ENCODE data around the gene SRPRB.

Gene SRPRB, protein sequence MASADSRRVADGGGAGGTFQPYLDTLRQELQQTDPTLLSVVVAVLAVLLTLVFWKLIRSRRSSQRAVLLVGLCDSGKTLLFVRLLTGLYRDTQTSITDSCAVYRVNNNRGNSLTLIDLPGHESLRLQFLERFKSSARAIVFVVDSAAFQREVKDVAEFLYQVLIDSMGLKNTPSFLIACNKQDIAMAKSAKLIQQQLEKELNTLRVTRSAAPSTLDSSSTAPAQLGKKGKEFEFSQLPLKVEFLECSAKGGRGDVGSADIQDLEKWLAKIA

DNA sequence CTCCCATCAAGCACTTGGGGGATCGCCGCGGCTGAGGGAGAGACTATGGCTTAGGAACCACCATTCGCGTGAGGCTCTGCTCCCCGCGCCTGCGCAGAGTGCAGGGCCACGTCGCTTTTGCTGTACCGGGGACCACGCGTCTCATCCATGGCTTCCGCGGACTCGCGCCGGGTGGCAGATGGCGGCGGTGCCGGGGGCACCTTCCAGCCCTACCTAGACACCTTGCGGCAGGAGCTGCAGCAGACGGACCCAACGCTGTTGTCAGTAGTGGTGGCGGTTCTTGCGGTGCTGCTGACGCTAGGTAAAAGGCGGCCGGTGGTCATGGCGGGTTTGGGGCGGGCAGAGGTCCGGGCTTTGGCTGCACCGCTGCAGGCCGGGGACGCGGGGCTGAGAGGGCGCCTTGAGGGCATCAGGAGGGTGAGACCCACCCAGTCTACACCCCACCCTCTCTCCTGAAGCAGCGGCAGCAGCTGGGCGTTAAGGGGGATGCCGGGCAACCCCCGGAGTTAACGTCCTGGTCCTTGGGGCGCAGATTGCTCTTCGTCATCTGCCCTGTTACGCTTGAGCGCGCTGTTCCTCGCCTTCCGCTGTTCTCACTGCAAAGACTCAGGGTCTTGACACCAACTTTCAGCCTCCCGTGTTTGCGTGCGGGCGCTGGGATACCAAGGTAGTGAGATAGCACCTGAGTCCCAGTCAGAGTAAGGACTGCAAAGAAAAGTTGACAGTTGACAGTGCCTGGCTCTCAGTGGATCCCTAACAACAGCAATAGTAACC, at the start of gene SRPRB:
TSS of gene SRPRB (plus strand) at position 114 of the 774 bp plus-strand sequence. CDS start at position 148, 34 bp downstream.
- peak; percentile 91 to 94 for DNase-seq (ENCODE audit: low read depth in 2 of 2)

DNA sequence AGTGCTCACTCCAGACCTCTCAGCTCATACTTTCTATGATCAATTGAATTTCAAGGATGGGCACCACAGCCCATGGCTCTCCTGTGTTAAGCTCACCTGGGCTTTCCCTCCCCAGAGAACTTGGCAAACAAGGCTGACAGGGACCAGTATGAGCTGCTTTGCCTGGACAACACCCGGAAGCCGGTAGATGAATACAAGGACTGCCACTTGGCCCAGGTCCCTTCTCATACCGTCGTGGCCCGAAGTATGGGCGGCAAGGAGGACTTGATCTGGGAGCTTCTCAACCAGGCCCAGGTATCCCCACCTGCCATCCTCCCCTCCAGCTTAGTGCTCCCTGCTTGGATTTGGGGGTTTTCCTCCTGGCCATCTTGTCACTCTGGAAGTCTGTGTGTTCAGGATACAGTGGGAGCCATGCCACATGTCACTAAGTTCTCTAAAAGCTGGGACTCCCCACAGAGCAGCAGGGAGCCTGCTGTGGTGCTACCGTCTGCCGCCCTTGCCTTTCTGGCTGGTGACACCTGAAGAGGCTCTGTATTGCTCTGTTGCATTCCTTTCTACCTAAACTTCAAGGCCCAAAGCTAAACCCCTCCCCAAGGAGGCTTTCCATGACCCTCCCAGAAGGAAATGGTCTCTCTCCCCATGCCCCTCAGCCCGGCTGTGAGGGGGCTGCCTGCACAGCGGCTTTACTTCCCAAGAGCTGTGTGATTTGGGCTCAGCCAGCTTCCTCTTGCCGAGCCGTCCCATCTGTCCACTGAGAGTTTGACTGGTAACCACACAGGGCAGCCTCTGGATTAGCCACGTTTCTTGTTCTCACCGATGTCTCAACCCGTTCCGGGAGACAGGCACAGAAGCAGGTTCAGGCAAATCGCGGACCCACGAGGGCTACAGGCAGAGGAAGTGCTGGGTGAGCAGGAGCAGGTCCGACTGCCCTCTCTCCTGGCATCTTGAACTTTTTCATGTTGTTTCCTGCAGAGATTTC, 48.6 kb upstream of the SRPRB start:
- no peak for DNase-seq (ENCODE audit: low read depth in 2 of 2)

DNA sequence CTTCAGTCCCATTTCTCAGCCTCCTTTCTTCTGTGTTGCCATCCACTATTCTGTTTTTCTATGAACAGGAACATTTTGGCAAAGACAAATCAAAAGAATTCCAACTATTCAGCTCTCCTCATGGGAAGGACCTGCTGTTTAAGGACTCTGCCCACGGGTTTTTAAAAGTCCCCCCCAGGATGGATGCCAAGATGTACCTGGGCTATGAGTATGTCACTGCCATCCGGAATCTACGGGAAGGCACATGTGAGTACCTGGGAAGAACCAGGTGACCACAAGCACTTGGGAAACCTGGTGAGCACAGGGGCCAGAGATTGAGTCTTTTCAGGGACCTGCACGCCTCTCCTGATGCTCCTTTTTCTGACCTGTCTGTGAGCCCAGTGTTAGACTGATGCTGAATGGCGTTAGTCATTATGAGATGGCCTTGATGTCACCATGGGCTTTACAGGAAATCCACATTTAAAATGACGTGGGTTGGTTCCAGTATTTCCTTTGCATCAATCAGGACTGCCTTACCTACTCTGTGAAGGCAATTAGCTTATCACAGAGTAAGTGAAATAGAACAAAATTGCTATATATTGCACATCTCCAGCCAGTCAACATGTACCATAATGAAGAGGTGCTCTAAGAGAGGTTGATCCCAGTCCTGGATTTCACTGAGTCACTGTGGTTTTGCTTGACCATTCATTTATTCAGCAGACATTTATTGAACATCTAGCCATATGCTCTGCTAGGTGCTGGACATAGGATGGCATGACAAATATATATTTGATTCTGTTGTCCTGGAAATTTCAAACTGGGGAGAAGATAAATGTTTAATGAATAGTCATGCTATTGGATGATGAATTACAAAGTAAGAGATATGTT, 47.7 kb upstream of the SRPRB start:
- no peak for DNase-seq (ENCODE audit: low read depth in 2 of 2)

DNA sequence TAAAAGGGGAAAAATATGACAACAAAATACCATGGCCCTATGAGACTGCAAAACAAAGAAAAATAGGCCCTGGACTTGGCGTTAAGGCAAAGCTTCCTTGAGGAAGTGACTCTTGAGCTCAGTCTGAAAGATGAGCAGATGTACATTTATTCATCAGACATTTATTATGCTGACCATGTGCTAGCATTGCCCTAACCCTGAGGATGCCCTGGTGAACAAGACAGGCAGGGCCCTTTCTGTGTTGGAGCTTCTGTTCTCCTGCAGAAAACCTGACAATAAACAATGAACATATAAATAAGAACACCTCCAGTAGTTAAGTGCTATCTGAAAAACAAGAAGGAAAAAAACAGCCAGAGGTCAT, 47.1 kb upstream of the SRPRB start:
- DNase-seq (ENCODE audit: low read depth in 2 of 2), result no peak

DNA sequence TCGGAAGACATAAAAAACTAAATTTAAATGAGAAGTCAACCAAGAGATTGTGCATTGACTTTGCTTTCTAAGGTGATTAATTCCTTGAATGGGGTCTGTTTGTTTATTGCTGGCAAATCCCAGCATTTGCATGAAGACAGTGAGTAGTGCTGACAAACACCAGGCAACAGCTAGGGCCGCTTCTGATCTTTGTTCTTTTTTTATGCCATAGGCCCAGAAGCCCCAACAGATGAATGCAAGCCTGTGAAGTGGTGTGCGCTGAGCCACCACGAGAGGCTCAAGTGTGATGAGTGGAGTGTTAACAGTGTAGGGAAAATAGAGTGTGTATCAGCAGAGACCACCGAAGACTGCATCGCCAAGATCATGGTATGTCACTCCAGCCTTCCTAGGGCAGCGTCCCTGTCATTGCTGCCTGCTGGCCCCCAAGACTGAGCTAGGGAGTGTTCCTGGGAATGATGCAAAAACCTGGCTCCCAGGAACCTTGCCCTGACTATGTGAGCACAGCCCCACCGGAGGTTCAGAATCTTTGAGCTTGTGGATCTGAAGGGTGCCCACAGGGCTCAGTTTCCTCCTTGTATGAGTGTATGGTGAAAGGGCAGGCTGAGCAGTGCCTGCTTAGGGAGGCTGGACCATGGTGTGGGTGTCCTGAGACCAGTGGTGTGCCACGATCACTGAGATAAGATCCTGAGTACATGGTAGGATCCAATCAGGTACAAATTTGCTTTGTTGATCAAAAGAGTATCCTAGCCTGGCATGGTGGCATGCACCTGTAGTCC, 46.5 kb upstream of the SRPRB start:
- no peak for DNase-seq (ENCODE audit: low read depth in 2 of 2)

DNA sequence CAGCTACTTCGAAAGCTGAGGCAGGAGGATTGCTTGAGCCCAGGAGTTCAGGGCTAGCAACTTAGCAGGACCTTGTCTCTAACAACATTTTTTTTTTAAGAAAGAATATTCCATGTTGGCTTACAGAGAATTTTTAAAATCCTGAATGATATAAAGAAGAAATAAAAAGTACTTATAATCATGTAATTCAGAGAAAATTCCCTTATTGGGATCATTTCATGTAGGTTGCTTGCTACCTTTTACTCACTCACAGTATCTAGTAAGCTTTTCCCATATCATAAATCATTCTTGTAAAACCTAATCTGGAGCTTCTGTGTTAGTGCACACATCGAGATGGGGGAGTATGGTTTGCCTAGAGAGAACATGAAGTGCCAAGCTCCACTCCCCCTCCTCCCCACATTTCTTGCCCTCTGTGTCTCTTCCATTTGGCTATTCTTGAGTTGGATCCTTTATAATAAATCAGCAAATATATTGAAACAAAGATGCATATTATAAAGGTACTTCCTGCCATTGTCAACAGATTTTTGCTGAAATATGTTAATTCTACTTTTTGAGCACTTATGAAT, 45.8 kb upstream of the SRPRB start:
- DNase-seq (ENCODE audit: low read depth in 2 of 2), result no peak

DNA sequence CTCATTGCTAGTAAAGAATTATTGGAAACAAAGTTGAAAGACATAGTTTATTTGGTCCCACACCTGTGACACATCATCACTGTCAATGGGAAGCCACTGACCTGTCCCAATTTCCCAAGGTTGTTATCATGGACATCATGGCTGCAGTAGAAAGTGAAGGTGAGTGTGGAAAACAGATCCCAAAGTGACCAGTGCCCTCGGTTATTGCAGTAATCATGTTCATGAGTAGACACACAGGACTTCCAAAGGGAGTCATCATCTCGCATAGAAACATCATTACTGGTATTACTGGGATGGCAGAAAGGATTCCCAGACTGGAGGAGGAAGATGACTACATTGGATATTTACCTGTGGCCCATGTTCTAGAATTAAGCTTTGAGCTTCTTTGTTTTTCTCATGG, 44.7 kb upstream of the SRPRB start:
- no peak for DNase-seq (ENCODE audit: low read depth in 2 of 2)

DNA sequence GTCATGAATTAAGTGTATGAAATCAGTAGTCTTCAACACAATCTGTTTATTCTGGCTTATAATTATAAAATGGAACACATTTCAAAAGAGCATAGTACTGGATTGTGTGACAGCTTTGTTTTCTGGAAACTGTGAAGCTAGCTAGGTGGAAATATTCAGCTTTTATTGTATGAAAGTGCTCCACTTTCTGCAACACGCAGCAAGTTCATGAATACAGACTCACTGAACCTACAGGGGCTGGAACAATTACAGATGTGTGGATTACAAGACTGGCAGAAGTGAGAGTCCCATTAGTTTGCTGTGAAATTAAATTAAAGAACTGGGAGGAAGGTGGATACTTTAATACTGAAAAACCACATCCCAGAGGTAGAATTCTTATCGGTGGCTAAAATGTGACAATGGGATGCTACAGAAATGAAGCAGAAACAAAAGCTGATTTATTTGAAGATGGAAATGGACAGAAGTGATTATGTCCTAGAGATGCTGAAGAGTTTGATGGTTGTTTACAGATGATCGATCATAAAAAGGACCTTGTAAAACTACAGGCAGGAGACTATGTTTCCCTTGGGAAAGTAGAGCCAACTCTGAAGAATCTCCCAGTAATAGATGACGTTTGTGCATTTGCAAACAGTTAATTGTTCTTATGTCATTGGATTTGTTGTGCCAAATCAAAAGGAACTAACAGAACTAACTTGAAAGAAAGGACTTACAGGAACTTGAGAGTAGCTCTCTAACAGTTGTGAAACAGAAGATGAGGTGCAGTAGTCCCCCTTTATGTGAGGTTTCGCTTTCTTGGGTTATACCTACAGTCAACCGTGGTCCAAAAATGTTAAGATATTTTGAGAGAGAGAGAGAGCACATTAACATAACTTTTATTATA, 43.8 kb upstream of the SRPRB start:
- DNase-seq (ENCODE audit: low read depth in 2 of 2), result no peak

DNA sequence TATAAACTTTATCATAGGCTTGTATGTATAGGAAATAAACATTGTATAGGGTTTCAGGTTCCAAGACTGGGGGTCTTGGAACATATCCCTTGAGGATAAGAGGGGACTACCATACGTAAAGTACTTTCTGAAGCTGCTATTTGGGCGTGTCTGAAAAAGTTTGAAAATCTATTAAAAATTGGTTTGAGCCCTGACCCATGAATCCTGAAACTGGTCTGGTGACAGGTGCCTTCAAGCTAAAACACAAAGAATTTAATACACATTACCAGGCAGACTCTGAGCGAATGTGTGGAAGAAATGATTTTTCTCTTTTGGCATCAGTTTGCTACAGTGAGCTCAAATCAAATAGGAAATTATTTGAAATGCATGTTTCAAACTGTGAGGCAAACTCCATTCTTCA, 43.1 kb upstream of the SRPRB start:
- no peak for DNase-seq (ENCODE audit: low read depth in 2 of 2)

DNA sequence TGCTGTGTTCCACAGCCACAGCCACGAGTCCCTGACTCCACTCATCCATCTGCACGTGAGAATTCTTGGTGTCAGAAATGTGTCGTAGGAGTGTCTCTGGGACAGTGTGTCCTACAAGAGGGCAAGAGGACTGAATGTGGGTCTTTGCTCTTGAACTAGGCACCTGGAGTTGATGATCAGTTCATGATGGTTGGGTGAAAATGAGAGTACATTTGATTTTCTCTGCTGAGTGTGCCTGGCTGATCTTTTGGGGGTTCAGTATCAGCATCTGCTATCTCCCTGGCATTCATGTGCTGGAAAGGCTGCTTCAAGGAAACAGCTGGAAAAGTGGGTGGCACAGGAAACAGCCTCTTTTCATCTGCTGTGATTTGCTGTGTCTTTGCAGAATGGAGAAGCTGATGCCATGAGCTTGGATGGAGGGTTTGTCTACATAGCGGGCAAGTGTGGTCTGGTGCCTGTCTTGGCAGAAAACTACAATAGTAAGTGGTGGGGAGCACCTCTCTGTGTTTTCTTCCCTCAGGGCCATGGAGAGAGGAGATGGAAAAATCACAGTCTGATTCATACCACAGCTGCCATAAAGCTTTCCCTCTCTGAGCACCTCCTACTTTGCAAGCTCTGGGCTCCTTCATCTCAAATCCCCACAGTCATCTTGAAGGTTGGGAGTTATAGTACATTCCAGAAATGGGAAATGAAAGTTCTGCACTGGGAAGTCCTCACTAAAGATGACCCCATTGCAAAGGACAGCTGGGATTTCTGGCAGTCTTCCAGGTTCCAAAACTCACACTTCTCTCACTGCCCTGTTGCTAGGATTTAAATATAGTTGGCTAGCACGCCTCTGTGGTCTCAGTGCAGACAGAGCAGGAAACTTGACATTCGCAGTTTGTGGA, 41.6 kb upstream of the SRPRB start:
- DNase-seq (ENCODE audit: low read depth in 2 of 2), result no peak

DNA sequence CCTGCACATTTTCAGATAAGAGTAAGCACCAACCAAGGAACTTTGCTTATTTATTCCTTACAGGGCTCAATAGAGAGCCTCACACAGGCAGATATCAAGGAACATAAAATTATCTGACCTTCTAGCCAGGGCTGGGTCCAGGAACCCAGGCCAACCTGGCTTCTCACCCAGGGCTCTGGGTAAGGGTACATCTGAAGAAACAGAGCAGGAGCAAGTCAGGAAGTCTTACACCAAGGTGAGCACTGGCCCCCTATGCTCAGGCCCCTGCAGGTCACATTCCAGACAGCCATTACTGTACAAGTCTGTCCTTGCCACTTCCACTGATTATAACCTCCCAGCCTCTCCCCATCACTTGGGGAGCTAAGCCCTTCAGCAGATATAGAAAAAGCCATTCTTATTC, 40.4 kb upstream of the SRPRB start:
- DNase-seq (ENCODE audit: low read depth in 2 of 2), result no peak

DNA sequence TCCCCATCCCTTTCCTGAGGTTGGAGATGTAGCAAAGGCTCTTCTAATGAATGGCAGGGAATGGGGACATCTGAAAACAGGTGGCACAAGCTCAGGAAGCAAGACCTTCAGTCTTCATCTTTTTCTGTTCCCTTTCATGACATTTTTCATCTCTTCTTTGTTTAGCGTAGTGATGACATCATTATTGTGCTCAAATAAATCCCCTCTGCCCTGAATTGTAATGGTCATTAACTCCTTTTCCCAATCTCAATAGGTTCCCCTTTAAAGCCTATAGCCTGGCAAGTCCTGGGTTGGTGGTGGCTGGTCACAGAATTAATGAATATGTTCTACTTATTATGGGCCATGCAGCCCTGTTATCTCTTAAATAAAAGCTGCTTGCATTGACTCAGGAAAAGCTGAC, 38.0 kb upstream of the SRPRB start:
- no peak for DNase-seq (ENCODE audit: low read depth in 2 of 2)

DNA sequence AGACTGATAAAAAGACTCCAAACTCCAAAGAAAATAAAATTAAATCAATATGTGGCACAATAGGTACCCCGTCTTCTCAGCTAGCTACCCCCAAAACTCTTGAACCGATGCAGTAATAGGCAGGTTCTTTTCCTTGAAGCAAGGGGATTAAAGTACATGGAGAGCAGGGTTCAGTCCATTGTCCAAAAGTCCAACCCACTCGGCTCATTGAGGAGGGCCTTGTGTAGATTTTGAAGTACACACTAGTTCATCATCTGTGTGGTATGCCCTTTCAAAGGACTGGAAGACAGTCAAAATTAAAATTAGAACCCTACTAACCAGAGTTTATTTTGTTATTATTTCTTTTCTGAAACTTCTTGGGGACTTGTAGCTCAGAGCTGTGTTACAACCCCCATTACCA, 36.1 kb upstream of the SRPRB start:
- no peak for DNase-seq (ENCODE audit: low read depth in 2 of 2)

DNA sequence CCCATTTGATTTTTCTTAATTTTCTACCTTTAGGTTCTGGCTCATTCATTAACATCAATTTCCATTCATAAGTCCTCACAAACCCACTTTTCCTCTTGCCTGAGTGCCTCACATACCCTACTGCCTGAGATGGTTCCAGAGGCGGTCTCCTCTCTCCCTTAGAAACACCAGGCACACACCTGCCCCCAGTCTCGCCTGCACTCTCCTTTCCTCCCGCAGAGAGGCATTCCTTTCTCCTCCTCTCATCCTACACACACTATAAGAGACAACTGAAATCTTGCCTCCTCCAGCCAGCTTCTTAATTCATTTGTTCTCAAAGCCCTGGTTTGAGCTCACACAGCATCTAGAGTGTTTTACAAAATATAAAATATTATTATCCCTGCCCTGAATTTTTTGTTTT, 31.9 kb upstream of the SRPRB start:
- DNase-seq (ENCODE audit: low read depth in 2 of 2), result no peak

DNA sequence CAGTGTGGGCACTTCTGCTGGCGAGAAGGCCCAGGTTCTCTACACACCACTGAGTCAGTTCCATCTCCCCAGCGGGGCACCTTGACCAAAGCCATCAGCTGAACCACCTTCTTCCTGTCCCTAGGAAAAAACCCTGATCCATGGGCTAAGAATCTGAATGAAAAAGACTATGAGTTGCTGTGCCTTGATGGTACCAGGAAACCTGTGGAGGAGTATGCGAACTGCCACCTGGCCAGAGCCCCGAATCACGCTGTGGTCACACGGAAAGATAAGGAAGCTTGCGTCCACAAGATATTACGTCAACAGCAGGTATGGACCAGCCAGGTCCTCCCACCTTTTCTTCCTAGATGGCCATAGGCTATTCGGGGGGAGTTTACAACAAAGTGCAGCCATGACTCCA, 30.3 kb upstream of the SRPRB start:
- DNase-seq (ENCODE audit: low read depth in 2 of 2), result no peak

DNA sequence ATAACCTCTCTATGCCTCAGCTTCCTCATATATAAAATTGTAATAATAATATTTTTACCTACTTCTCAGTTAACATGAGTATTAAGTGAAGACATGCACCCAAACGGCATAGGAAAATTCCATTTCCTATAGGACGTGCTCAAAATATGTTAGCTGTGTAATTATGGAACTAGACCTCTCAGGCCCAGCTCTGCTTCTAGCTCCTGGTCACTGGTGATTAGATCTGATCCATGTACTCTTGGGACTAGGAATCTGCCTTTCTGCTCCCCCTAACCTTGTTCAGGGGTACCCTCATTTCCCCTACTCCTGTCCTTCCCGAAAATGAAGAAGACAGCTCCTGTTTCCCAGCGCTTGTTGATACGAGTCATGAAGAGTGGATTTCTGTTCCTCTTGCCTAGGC, 29.8 kb upstream of the SRPRB start:
- no peak for DNase-seq (ENCODE audit: low read depth in 2 of 2)

DNA sequence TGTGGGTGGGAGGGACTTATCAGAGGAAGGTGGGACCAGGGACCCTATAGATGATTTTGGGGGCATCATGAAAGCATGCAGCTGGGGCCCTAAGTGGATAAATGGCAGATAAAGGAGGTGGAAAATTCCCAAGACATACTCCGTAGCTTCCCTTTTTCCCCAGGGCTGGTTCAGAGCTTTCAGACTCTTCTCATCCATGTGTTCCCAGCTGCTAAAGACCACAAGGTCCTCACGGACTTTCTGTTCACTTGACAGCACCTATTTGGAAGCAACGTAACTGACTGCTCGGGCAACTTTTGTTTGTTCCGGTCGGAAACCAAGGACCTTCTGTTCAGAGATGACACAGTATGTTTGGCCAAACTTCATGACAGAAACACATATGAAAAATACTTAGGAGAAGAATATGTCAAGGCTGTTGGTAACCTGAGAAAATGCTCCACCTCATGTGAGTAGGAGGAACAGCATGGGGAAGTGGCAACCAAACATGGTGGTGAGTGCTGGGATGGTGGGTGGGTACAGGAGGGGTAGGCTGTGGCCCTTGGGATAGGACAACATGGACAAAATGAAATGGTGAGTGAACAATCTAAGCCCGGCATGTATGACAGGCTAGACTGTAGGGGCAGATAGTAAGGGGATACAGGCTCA, 28.7 kb upstream of the SRPRB start:
- no peak for DNase-seq (ENCODE audit: low read depth in 2 of 2)

Measured in stimulated activated CD4-positive, alpha-beta T cell treated with anti-CD3 and anti-CD28 coated beads, Interleukin-12 subunit alpha, Interleukin-12 subunit beta, amount 100 ng/mL, for 24 hours (primary cell).